ENCODE results near the gene ZNF90. TPM values are rescaled to one million over a fixed set of nuclear protein-coding genes. Genes with fewer than 3 reads are reported as not detected.

The ZNF90 gene
- total and polyA plus RNA-seq, 4 donors = 0.13 to 1.8 (median 0.17) TPM

DNA sequence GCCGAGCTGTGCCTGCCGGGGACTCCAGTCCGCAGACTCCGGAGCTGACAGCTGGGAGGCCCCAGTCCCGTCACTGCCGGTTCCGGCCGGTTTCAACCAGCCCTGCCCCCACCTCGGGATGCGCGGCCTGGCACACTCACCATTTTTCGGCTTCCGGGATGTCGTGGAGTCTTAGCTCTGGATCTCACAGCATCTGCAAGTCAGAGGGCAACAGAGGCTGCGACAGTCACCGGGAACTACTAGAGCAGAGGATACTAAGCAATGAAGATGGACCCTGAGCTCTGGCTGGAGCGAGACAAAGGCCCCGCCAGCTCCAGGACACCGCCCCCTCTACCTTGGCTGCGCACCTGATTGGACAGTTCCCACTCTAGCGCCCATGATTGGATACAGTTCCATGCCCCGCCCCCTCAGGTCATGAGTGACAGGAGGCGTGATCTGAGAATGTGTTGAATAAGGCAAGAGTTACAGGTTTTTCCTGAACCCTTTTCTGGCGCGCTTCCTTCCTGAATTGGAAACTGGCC lies 38.5 kb upstream of the ZNF90 start, which contains the start of gene ZNF682:
Gene ZNF682, minus strand, starts transcription at position 303 of the 521 bp plus-strand sequence. Its CDS starts 160 bp downstream, at position 143.
- peaks cover 0 to 8% (median 7%) of the 10 kb centered on the region in 4 donors for H3K4me1 ChIP-seq (ENCODE audit: control insufficient read depth in 4 of 4, insufficient read depth in 4 of 4, low read length in 3 of 4)
- H3K4me3 ChIP-seq (ENCODE audit: low read depth in 1 of 3, low read length in 3 of 3) = peak within 1 kb of the TSS; percentile 71 to 99 (median 95)
- H3K36me3 ChIP-seq (ENCODE audit: control insufficient read depth in 4 of 4, insufficient read depth in 3 of 4, low read depth in 1 of 4, low read length in 3 of 4) = peaks cover 0 to 3% (median 0%) of the 10 kb centered on the region in 4 donors
- DNase-seq (ENCODE audit: low spot score) = peak; percentile 87
- H3K27me3 ChIP-seq (ENCODE audit: control insufficient read depth in 4 of 4, insufficient read depth in 4 of 4, low read length in 3 of 4) = no peaks in the 10 kb centered on the region
- WGBS = 2% methylated on average over 25 of the region's 25 CpGs
- H3K9ac ChIP-seq (ENCODE audit: low read depth in 1 of 2, low read length in 2 of 2) = peak within 1 kb of the TSS; percentile 63 to 77
- H3K9me3 ChIP-seq (ENCODE audit: control insufficient read depth in 4 of 4, low read length in 3 of 4) = peaks cover 0 to 4% (median 1%) of the 10 kb centered on the region in 4 donors
- no peak for TF ChIP-seq FOXA2 (IDR thresholded peaks at IDR 0.05)
- TF ChIP-seq JUND (IDR thresholded peaks at IDR 0.05) = no peak
- TF ChIP-seq, protein P1, sequence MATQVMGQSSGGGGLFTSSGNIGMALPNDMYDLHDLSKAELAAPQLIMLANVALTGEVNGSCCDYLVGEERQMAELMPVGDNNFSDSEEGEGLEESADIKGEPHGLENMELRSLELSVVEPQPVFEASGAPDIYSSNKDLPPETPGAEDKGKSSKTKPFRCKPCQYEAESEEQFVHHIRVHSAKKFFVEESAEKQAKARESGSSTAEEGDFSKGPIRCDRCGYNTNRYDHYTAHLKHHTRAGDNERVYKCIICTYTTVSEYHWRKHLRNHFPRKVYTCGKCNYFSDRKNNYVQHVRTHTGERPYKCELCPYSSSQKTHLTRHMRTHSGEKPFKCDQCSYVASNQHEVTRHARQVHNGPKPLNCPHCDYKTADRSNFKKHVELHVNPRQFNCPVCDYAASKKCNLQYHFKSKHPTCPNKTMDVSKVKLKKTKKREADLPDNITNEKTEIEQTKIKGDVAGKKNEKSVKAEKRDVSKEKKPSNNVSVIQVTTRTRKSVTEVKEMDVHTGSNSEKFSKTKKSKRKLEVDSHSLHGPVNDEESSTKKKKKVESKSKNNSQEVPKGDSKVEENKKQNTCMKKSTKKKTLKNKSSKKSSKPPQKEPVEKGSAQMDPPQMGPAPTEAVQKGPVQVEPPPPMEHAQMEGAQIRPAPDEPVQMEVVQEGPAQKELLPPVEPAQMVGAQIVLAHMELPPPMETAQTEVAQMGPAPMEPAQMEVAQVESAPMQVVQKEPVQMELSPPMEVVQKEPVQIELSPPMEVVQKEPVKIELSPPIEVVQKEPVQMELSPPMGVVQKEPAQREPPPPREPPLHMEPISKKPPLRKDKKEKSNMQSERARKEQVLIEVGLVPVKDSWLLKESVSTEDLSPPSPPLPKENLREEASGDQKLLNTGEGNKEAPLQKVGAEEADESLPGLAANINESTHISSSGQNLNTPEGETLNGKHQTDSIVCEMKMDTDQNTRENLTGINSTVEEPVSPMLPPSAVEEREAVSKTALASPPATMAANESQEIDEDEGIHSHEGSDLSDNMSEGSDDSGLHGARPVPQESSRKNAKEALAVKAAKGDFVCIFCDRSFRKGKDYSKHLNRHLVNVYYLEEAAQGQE (IDR thresholded peaks at IDR 0.05) = peak; percentile 30
- peak; percentile 80 for TF ChIP-seq SP1 (IDR thresholded peaks at IDR 0.05)
- no peak for TF ChIP-seq YY1 (IDR thresholded peaks at IDR 0.05)
- peak; percentile 23 to 44 for TF ChIP-seq EGR1 (IDR thresholded peaks at IDR 0.05; ENCODE audit: low read depth in 2 of 2)
- peak; percentile 43 to 63 for TF ChIP-seq HNF4A (conservative IDR thresholded peaks at IDR 0.05)
- peak; percentile 57 for TF ChIP-seq TAF1 (conservative IDR thresholded peaks at IDR 0.05)
- peak; percentile 62 to 79 for TF ChIP-seq GABPA (IDR thresholded peaks at IDR 0.05 in 1 of 2, conservative IDR thresholded peaks at IDR 0.05 in 1 of 2)
- TF ChIP-seq RAD21 (IDR thresholded peaks at IDR 0.05) = no peak
- TF ChIP-seq, protein P2, sequence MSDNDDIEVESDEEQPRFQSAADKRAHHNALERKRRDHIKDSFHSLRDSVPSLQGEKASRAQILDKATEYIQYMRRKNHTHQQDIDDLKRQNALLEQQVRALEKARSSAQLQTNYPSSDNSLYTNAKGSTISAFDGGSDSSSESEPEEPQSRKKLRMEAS (IDR thresholded peaks at IDR 0.05) = peak; percentile 25
- TF ChIP-seq, protein P3, sequence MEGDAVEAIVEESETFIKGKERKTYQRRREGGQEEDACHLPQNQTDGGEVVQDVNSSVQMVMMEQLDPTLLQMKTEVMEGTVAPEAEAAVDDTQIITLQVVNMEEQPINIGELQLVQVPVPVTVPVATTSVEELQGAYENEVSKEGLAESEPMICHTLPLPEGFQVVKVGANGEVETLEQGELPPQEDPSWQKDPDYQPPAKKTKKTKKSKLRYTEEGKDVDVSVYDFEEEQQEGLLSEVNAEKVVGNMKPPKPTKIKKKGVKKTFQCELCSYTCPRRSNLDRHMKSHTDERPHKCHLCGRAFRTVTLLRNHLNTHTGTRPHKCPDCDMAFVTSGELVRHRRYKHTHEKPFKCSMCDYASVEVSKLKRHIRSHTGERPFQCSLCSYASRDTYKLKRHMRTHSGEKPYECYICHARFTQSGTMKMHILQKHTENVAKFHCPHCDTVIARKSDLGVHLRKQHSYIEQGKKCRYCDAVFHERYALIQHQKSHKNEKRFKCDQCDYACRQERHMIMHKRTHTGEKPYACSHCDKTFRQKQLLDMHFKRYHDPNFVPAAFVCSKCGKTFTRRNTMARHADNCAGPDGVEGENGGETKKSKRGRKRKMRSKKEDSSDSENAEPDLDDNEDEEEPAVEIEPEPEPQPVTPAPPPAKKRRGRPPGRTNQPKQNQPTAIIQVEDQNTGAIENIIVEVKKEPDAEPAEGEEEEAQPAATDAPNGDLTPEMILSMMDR (IDR thresholded peaks at IDR 0.05; ENCODE audit: low read depth, low read length, missing input control) = no peak
- TF ChIP-seq RXRA (IDR thresholded peaks at IDR 0.05) = no peak
- TF ChIP-seq NR2F2 (IDR thresholded peaks at IDR 0.05) = no peak
- TF ChIP-seq, protein P4, sequence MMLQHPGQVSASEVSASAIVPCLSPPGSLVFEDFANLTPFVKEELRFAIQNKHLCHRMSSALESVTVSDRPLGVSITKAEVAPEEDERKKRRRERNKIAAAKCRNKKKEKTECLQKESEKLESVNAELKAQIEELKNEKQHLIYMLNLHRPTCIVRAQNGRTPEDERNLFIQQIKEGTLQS (IDR thresholded peaks at IDR 0.05) = no peak
- no peak for TF ChIP-seq FOXA1 (IDR thresholded peaks at IDR 0.05)
- TF ChIP-seq HNF4G (IDR thresholded peaks at IDR 0.05) = peak; percentile 49
- TF ChIP-seq, protein P5, sequence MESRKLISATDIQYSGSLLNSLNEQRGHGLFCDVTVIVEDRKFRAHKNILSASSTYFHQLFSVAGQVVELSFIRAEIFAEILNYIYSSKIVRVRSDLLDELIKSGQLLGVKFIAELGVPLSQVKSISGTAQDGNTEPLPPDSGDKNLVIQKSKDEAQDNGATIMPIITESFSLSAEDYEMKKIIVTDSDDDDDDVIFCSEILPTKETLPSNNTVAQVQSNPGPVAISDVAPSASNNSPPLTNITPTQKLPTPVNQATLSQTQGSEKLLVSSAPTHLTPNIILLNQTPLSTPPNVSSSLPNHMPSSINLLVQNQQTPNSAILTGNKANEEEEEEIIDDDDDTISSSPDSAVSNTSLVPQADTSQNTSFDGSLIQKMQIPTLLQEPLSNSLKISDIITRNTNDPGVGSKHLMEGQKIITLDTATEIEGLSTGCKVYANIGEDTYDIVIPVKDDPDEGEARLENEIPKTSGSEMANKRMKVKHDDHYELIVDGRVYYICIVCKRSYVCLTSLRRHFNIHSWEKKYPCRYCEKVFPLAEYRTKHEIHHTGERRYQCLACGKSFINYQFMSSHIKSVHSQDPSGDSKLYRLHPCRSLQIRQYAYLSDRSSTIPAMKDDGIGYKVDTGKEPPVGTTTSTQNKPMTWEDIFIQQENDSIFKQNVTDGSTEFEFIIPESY (IDR thresholded peaks at IDR 0.05) = no peak
- H3K27ac ChIP-seq (ENCODE audit: low read depth in 1 of 2, low read length in 2 of 2) = peak within 1 kb of the TSS; percentile 68 to 73
